ENCODE results near the gene SCO2. TPM values are rescaled to one million over a fixed set of nuclear protein-coding genes. Genes with fewer than 3 reads are reported as not detected.

Gene SCO2
- total RNA-seq, 1 donor: 5.1 TPM

DNA sequence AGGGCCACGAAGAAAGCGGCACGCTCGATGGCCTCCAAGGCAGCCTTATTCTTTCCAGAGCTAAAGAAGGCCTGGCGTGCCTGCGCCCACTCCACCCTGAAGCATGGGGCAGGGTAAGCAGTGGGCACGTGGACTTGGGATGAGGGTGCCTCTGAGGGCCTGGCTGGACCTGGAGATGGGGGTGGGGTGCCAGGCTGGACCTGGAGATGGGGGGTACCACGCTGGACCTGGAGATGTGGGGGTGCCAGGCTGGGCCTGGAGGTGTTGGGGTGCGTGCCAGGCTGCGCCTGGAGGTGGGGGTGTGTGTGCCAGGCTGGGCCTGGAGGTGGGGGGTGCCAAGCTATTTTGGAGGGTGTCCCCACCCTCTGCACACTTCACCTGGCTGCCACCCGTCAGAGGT, 47.6 kb upstream of the SCO2 start:
- Histone ChIP-seq H3K36me3 (ENCODE audit: insufficient read depth, low read length) (no peaks in the 10 kb centered on the region), H2AFZ (ENCODE audit: low read length) (no peak overlapping the region), H3K4me1 (ENCODE audit: insufficient read depth, low read length) (peaks cover under 1% of the 10 kb centered on the region), H3K27ac (ENCODE audit: low read depth, low read length) (no peak overlapping the region), H3K79me2 (ENCODE audit: insufficient read depth, low read length) (no peaks in the 10 kb centered on the region), H3K4me3 (ENCODE audit: insufficient read depth, low read length) (no peak overlapping the region), H4K20me1 (ENCODE audit: insufficient read depth, low read length) (no peaks in the 10 kb centered on the region), H3K4me2 (ENCODE audit: insufficient read depth, low read length) (no peak overlapping the region), H3K9me3 (ENCODE audit: low read depth, low read length) (no peaks in the 10 kb centered on the region), H3K27me3 (ENCODE audit: insufficient read depth, low read length) (no peaks in the 10 kb centered on the region)
- TF ChIP-seq, protein P1, sequence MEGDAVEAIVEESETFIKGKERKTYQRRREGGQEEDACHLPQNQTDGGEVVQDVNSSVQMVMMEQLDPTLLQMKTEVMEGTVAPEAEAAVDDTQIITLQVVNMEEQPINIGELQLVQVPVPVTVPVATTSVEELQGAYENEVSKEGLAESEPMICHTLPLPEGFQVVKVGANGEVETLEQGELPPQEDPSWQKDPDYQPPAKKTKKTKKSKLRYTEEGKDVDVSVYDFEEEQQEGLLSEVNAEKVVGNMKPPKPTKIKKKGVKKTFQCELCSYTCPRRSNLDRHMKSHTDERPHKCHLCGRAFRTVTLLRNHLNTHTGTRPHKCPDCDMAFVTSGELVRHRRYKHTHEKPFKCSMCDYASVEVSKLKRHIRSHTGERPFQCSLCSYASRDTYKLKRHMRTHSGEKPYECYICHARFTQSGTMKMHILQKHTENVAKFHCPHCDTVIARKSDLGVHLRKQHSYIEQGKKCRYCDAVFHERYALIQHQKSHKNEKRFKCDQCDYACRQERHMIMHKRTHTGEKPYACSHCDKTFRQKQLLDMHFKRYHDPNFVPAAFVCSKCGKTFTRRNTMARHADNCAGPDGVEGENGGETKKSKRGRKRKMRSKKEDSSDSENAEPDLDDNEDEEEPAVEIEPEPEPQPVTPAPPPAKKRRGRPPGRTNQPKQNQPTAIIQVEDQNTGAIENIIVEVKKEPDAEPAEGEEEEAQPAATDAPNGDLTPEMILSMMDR (IDR thresholded peaks at IDR 0.05; ENCODE audit: extremely low read depth, low read depth, low read length): no peak
- peak; percentile 80 for DNase-seq (ENCODE audit: insufficient read length, low spot score, missing footprints)

GRCh38 chr22:50571264-50572175, 46.1 kb upstream of the SCO2 start:
- Histone ChIP-seq H3K27ac (ENCODE audit: low read depth, low read length) (no peak overlapping the region), H3K9me3 (ENCODE audit: low read depth, low read length) (no peaks in the 10 kb centered on the region), H3K27me3 (ENCODE audit: insufficient read depth, low read length) (no peaks in the 10 kb centered on the region), H3K79me2 (ENCODE audit: insufficient read depth, low read length) (no peaks in the 10 kb centered on the region), H3K4me1 (ENCODE audit: insufficient read depth, low read length) (no peaks in the 10 kb centered on the region), H3K36me3 (ENCODE audit: insufficient read depth, low read length) (no peaks in the 10 kb centered on the region), H3K4me2 (ENCODE audit: insufficient read depth, low read length) (no peak overlapping the region), H2AFZ (ENCODE audit: low read length) (no peak overlapping the region), H4K20me1 (ENCODE audit: insufficient read depth, low read length) (no peaks in the 10 kb centered on the region), H3K4me3 (ENCODE audit: insufficient read depth, low read length) (no peak overlapping the region)
- TF ChIP-seq, protein P1 (IDR thresholded peaks at IDR 0.05; ENCODE audit: extremely low read depth, low read depth, low read length): no peak
- peak; percentile 73 for DNase-seq (ENCODE audit: insufficient read length, low spot score, missing footprints)

DNA sequence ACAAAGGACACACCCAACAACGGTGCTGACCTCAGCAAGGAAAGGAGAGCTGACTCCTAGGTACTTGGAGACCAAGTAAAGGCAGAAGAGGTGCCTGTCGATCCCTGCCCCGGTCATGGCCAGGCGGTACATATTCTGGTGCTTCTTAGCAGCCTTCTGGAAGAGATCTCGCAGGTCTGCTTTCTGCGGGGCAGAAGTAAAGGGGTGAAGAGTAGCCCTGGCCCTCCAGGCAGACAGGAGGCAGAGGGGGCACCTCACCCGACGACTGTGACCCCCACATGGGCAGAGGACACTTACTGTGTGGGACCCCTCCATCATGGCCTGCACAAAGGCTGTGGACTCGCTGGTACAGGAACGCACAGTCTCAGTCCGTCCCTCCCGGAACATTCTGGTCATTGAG, 45.5 kb upstream of the SCO2 start:
- H2AFZ ChIP-seq (ENCODE audit: low read length): no peak overlapping the region
- no peak overlapping the region for H3K27ac ChIP-seq (ENCODE audit: low read depth, low read length)
- H3K9me3 ChIP-seq (ENCODE audit: low read depth, low read length): no peaks in the 10 kb centered on the region
- H3K27me3 ChIP-seq (ENCODE audit: insufficient read depth, low read length): no peaks in the 10 kb centered on the region
- no peak overlapping the region for H3K4me2 ChIP-seq (ENCODE audit: insufficient read depth, low read length)
- no peaks in the 10 kb centered on the region for H3K79me2 ChIP-seq (ENCODE audit: insufficient read depth, low read length)
- H3K4me3 ChIP-seq (ENCODE audit: insufficient read depth, low read length): no peak overlapping the region
- TF ChIP-seq, protein P1 (IDR thresholded peaks at IDR 0.05; ENCODE audit: extremely low read depth, low read depth, low read length): no peak
- DNase-seq (ENCODE audit: insufficient read length, low spot score, missing footprints): peak; percentile 65
- no peaks in the 10 kb centered on the region for H4K20me1 ChIP-seq (ENCODE audit: insufficient read depth, low read length)
- no peaks in the 10 kb centered on the region for H3K4me1 ChIP-seq (ENCODE audit: insufficient read depth, low read length)
- no peaks in the 10 kb centered on the region for H3K36me3 ChIP-seq (ENCODE audit: insufficient read depth, low read length)

DNA sequence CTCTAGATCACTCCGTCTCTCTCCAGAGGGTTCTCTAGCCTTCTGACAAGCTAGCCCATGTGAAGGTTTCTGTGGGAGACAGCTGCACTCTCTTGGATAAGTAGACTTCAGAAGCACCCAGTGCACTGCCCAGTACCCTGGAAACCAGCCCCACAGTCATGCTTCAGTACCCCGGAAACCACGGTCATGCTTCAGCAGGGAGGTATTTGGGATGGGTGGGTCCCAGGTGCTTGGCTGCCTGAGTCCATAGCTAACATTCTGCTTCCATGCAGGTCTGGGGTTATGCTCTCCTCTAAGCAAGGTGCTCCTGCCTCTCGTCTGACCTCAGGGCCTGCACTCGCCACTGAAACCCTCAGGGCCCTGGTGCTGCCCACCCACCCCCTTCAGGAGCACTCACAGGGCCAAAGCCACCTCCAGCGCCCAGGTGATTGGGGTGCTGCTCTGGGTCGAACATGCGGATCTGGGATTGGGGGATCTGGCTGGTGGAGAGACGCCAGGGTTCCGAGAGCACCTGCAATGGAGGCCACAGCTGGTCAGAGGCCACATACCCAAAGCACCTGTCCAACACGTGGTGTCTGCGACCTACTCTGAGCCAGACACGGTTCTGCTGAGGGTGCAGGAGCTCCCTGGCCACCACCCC, 44.6 kb upstream of the SCO2 start:
- DNase-seq (ENCODE audit: insufficient read length, low spot score, missing footprints): peak; percentile 58
- Histone ChIP-seq H3K4me1 (ENCODE audit: insufficient read depth, low read length) (no peaks in the 10 kb centered on the region), H3K36me3 (ENCODE audit: insufficient read depth, low read length) (no peaks in the 10 kb centered on the region), H3K79me2 (ENCODE audit: insufficient read depth, low read length) (no peaks in the 10 kb centered on the region), H3K9me3 (ENCODE audit: low read depth, low read length) (no peaks in the 10 kb centered on the region), H3K27ac (ENCODE audit: low read depth, low read length) (no peak overlapping the region), H3K4me2 (ENCODE audit: insufficient read depth, low read length) (no peak overlapping the region), H2AFZ (ENCODE audit: low read length) (no peak overlapping the region), H3K27me3 (ENCODE audit: insufficient read depth, low read length) (peaks cover 3% of the 10 kb centered on the region), H4K20me1 (ENCODE audit: insufficient read depth, low read length) (no peaks in the 10 kb centered on the region), H3K4me3 (ENCODE audit: insufficient read depth, low read length) (no peak overlapping the region)
- TF ChIP-seq, protein P1 (IDR thresholded peaks at IDR 0.05; ENCODE audit: extremely low read depth, low read depth, low read length): no peak

Measured in osteoblast (primary cell).